GM12878 (cell line): ENCODE measurements around the gene PAM.

ENCODE experiments used
- EP300 ChIP-seq, 2 experiments: fragments of 150-350 bp in 1 of 2; IDR thresholded peaks; 2 replicates each; pipeline ENCODE4 v1.6.1; 2011 to 2012; ENCODE audit warnings: low read depth in 2 of 2, low read length in 2 of 2, borderline replicate concordance in 1 of 2, improper control_type of control experiment in 1 of 2, inconsistent platforms in 1 of 2; ENCODE audit not compliant: control insufficient read depth in 1 of 2
- TF ChIP-seq, protein P1 (sequence below), 3 experiments: IDR thresholded peaks in 2 of 3; conservative IDR thresholded peaks in 1 of 3; 2 replicates each; pipeline ENCODE4 v1.5.1; 2011; ENCODE audit warnings: low read depth in 3 of 3, low read length in 3 of 3, mild to moderate bottlenecking in 3 of 3, control low read depth in 2 of 3, moderate library complexity in 2 of 3, inconsistent platforms in 1 of 3, mixed read lengths in 1 of 3; ENCODE audit not compliant: control insufficient read depth in 2 of 3, insufficient read depth in 1 of 3; ENCODE audit errors: extremely low read depth in 1 of 3

DNA sequence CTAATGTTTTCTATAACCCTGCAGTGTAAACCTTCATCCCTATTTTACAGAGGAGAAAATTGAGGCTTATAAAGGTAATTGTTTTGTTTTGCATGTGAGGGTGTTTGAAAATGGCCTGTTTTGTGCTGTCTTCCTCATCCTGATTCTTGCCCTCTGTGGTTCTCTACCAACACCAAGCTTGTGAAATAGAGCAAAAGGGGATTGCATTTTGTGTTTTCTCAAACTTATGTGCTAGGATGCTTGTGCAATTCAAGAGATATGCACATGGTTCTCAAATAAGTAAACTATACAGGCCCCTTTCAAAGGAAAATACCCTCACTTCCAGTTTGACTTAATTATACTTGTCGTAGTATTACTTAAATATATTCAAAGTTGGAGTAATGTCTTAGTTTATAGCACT is 17.2 kb downstream of the PAM start:
- TF ChIP-seq, protein P1, sequence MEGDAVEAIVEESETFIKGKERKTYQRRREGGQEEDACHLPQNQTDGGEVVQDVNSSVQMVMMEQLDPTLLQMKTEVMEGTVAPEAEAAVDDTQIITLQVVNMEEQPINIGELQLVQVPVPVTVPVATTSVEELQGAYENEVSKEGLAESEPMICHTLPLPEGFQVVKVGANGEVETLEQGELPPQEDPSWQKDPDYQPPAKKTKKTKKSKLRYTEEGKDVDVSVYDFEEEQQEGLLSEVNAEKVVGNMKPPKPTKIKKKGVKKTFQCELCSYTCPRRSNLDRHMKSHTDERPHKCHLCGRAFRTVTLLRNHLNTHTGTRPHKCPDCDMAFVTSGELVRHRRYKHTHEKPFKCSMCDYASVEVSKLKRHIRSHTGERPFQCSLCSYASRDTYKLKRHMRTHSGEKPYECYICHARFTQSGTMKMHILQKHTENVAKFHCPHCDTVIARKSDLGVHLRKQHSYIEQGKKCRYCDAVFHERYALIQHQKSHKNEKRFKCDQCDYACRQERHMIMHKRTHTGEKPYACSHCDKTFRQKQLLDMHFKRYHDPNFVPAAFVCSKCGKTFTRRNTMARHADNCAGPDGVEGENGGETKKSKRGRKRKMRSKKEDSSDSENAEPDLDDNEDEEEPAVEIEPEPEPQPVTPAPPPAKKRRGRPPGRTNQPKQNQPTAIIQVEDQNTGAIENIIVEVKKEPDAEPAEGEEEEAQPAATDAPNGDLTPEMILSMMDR (IDR thresholded peaks at IDR 0.05 in 2 of 3, conservative IDR thresholded peaks at IDR 0.05 in 1 of 3; ENCODE audit: control insufficient read depth in 2 of 3, extremely low read depth in 1 of 3, insufficient read depth in 1 of 3, low read depth in 3 of 3, low read length in 3 of 3): no peak
- no peak for TF ChIP-seq EP300 (IDR thresholded peaks at IDR 0.05; ENCODE audit: borderline replicate concordance in 1 of 2, control insufficient read depth in 1 of 2, low read depth in 2 of 2, low read length in 2 of 2)
